H9 (cell line): ENCODE results near the gene CPA3. TPM values are rescaled to one million over a fixed set of nuclear protein-coding genes. Genes with fewer than 3 reads are reported as not detected.

Source experiments
- DNase-seq: peaks from one replicate; pipeline ENCODE4 v3.0.0-alpha.2; 2017
- H2AFZ ChIP-seq: one replicate; pipeline ENCODE4 v1.6.1; 2013; ENCODE audit warnings: mild to moderate bottlenecking, low read length, control low read depth, moderate library complexity
- H2AK5ac ChIP-seq: 2 replicates; pipeline ENCODE4 v1.6.1; 2013; ENCODE audit warnings: low read length, control low read depth, mixed read lengths; ENCODE audit not compliant: insufficient read length
- H2BK120ac ChIP-seq: one replicate; pipeline ENCODE4 v1.6.1; 2013; ENCODE audit warnings: low read depth, mild to moderate bottlenecking, low read length, control low read depth, inconsistent platforms; ENCODE audit not compliant: poor library complexity, severe bottlenecking
- H2BK12ac ChIP-seq: 2 replicates; pipeline ENCODE4 v1.6.1; 2013; ENCODE audit warnings: low read length, control low read depth, mixed read lengths, low read depth; ENCODE audit not compliant: insufficient read length
- H2BK15ac ChIP-seq: 2 replicates; pipeline ENCODE4 v1.6.1; 2013; ENCODE audit warnings: low read depth, low read length, control low read depth
- H2BK20ac ChIP-seq: one replicate; pipeline ENCODE4 v1.6.1; 2013; ENCODE audit warnings: low read depth, mild to moderate bottlenecking, low read length, control low read depth, inconsistent platforms; ENCODE audit not compliant: poor library complexity, severe bottlenecking
- H2BK5ac ChIP-seq: 2 replicates; pipeline ENCODE4 v1.6.1; 2013; ENCODE audit warnings: low read length, control low read depth, mixed read lengths; ENCODE audit not compliant: insufficient read length
- H3K14ac ChIP-seq: 2 replicates; pipeline ENCODE4 v1.6.1; 2013; ENCODE audit warnings: low read length, control low read depth; ENCODE audit not compliant: insufficient read depth
- H3K18ac ChIP-seq: 2 replicates; pipeline ENCODE4 v1.6.1; 2013; ENCODE audit warnings: low read depth, mild to moderate bottlenecking, mixed read lengths, low read length, control low read depth; ENCODE audit not compliant: insufficient read length
- H3K23ac ChIP-seq: 2 replicates; pipeline ENCODE4 v1.6.1; 2013; ENCODE audit warnings: low read length, control low read depth, mixed read lengths, low read depth; ENCODE audit not compliant: insufficient read length
- H3K23me2 ChIP-seq: 2 replicates; pipeline ENCODE4 v1.6.1; 2013; ENCODE audit warnings: low read depth, mild to moderate bottlenecking, mixed read lengths, low read length, control low read depth; ENCODE audit not compliant: insufficient read length, poor library complexity, severe bottlenecking
- H3K27ac ChIP-seq: 2 replicates; pipeline ENCODE4 v1.5.1; 2013; ENCODE audit warnings: low read length, control low read depth, mixed read lengths, low read depth; ENCODE audit not compliant: insufficient read length
- H3K27me3 ChIP-seq: 2 replicates; pipeline ENCODE4 v1.6.1; 2013; ENCODE audit warnings: low read length, control low read depth, inconsistent platforms; ENCODE audit not compliant: insufficient read depth
- H3K4ac ChIP-seq: 2 replicates; pipeline ENCODE4 v1.6.1; 2013; ENCODE audit warnings: low read depth, mild to moderate bottlenecking, control low read depth, inconsistent platforms, low read length, moderate library complexity
- H3K4me1 ChIP-seq: 2 replicates; pipeline ENCODE4 v1.6.1; 2013; ENCODE audit warnings: low read length, control low read depth, inconsistent platforms; ENCODE audit not compliant: insufficient read depth
- H3K4me2 ChIP-seq: 2 replicates; pipeline ENCODE4 v1.6.1; 2013; ENCODE audit warnings: low read length, control low read depth, mixed read lengths; ENCODE audit not compliant: insufficient read length, insufficient read depth
- H3K56ac ChIP-seq: 2 replicates; pipeline ENCODE4 v1.6.1; 2013; ENCODE audit warnings: low read depth, mild to moderate bottlenecking, mixed read lengths, low read length, control low read depth; ENCODE audit not compliant: insufficient read length
- H3K79me1 ChIP-seq: 2 replicates; pipeline ENCODE4 v1.6.1; 2013; ENCODE audit warnings: low read depth, mild to moderate bottlenecking, moderate library complexity, low read length, control low read depth, inconsistent platforms; ENCODE audit not compliant: insufficient read depth, poor library complexity, severe bottlenecking
- H3K79me2 ChIP-seq: 2 replicates; pipeline ENCODE4 v1.6.1; 2013; ENCODE audit warnings: low read length, control low read depth, inconsistent platforms; ENCODE audit not compliant: insufficient read depth
- H3K9ac ChIP-seq: 2 replicates; pipeline ENCODE4 v1.6.1; 2013; ENCODE audit warnings: low read length, control low read depth, mixed read lengths; ENCODE audit not compliant: insufficient read length; ENCODE audit errors: extremely low read depth
- H3K9me3 ChIP-seq: one replicate; pipeline ENCODE4 v1.6.1; 2013; ENCODE audit warnings: low read depth, low read length, inconsistent platforms; ENCODE audit not compliant: control insufficient read depth
- H3T11ph ChIP-seq: one replicate; pipeline ENCODE4 v1.6.1; 2013; ENCODE audit warnings: mild to moderate bottlenecking, low read length, control low read depth, inconsistent platforms
- H4K20me1 ChIP-seq: one replicate; pipeline ENCODE4 v1.6.1; 2013; ENCODE audit not compliant: control insufficient read depth, insufficient read length, insufficient read depth
- H4K5ac ChIP-seq: 2 replicates; pipeline ENCODE4 v1.6.1; 2013; ENCODE audit warnings: low read depth, mild to moderate bottlenecking, mixed read lengths, low read length, control low read depth; ENCODE audit not compliant: insufficient read length
- H4K8ac ChIP-seq: replicated peaks from 2 replicates; pipeline ENCODE4 v1.6.1; 2013; ENCODE audit warnings: low read length, control low read depth, mixed read lengths, low read depth; ENCODE audit not compliant: insufficient read length
- H4K91ac ChIP-seq: 2 replicates; pipeline ENCODE4 v1.6.1; 2013; ENCODE audit warnings: low read depth, mild to moderate bottlenecking, moderate library complexity, mixed read lengths, low read length, control low read depth; ENCODE audit not compliant: insufficient read length
- H3K27ac Mint-ChIP-seq, 3 experiments: 2 replicates in 2 of 3; 3 replicates in 1 of 3; pipeline ENCODE4 v1.8.0; 2020 to 2021; ENCODE audit warnings: mixed read lengths in 3 of 3, mild to moderate bottlenecking in 1 of 3, moderate library complexity in 1 of 3
- H3K27me3 Mint-ChIP-seq: 2 replicates; pipeline ENCODE4 v1.8.0; 2021; ENCODE audit warnings: low read depth, mild to moderate bottlenecking, moderate library complexity, mixed read lengths
- H3K36me3 Mint-ChIP-seq, 3 experiments: 2 replicates in 2 of 3; 3 replicates in 1 of 3; pipeline ENCODE4 v1.8.0; 2020 to 2021; ENCODE audit warnings: low read depth in 3 of 3, mixed read lengths in 3 of 3; ENCODE audit not compliant: insufficient read depth in 1 of 3
- H3K4me1 Mint-ChIP-seq, 2 experiments: 2 replicates each; pipeline ENCODE4 v1.8.0; 2020; ENCODE audit warnings: mixed read lengths in 2 of 2
- H3K4me3 Mint-ChIP-seq, 2 experiments: 2 replicates in 1 of 2; 3 replicates in 1 of 2; pipeline ENCODE4 v1.8.0; 2020 to 2021; ENCODE audit warnings: mild to moderate bottlenecking in 2 of 2, mixed read lengths in 2 of 2, moderate library complexity in 1 of 2
- H3K9me3 Mint-ChIP-seq, 2 experiments: 2 replicates in 1 of 2; 3 replicates in 1 of 2; pipeline ENCODE4 v1.8.0; 2020; ENCODE audit warnings: mild to moderate bottlenecking in 2 of 2, mixed read lengths in 2 of 2, moderate library complexity in 1 of 2
- WGBS: extraction: QIAGEN DNeasy Blood & Tissue Kit; methylation state at CpG from one replicate; pipeline ENCODE4 v1.1.7; 2013; ENCODE audit warnings: missing lambda C conversion rate, low lambda C conversion rate, mixed read lengths; ENCODE audit not compliant: insufficient read length; ENCODE audit errors: extremely low coverage; 5-methylcytosine and 5-hydroxymethylcytosine counted together
- total RNA-seq: library from RNA; stranded (reverse); gene quantifications from 2 replicates; pipeline ENCODE4 v1.2.1, GENCODE V29; 2021
- TF ChIP-seq, protein P1 (sequence below): fragments of 200-600 bp; sonication (generic); conservative IDR thresholded peaks from 3 replicates; pipeline ENCODE4 v1.8.0; 2021; ENCODE audit warnings: antibody characterized with exemption, mild to moderate bottlenecking

Gene CPA3
- total RNA-seq, 1 experiment from 2014 or later: not detected

- Histone ChIP-seq H3K56ac (no peak overlapping the region), H3K14ac (no peak overlapping the region), H3K4ac (no peak overlapping the region), H3K27ac (no peak overlapping the region), H3K4me1 (no peaks in the 10 kb centered on the region), H4K5ac (no peak overlapping the region), H4K91ac (no peak overlapping the region), H2BK120ac (no peak overlapping the region), H3K9ac (no peak overlapping the region), H3K79me2 (no peaks in the 10 kb centered on the region), H2BK15ac (no peak overlapping the region), H3K23ac (no peak overlapping the region), H3K18ac (no peak overlapping the region), H3T11ph (no peak overlapping the region), H2BK20ac (no peak overlapping the region), H2AFZ (no peak overlapping the region), H3K9me3 (no peaks in the 10 kb centered on the region), H3K23me2 (no peaks in the 10 kb centered on the region), H3K27me3 (no peaks in the 10 kb centered on the region), H2AK5ac (no peak overlapping the region), H3K79me1 (no peaks in the 10 kb centered on the region), H4K20me1 (no peaks in the 10 kb centered on the region), H2BK5ac (no peak overlapping the region), H2BK12ac (no peak overlapping the region), H4K8ac (no peak overlapping the region), H3K4me2 (no peak overlapping the region)
- H3K4me3 Mint-ChIP-seq: no peak overlapping the region
- no peaks in the 10 kb centered on the region for H3K9me3 Mint-ChIP-seq
- whole genome bisulfite sequencing: no CpG with 5 or more reads among the region's 7 CpGs
- no peaks in the 10 kb centered on the region for H3K27me3 Mint-ChIP-seq
- H3K36me3 Mint-ChIP-seq: no peaks in the 10 kb centered on the region
- TF ChIP-seq, protein P1, sequence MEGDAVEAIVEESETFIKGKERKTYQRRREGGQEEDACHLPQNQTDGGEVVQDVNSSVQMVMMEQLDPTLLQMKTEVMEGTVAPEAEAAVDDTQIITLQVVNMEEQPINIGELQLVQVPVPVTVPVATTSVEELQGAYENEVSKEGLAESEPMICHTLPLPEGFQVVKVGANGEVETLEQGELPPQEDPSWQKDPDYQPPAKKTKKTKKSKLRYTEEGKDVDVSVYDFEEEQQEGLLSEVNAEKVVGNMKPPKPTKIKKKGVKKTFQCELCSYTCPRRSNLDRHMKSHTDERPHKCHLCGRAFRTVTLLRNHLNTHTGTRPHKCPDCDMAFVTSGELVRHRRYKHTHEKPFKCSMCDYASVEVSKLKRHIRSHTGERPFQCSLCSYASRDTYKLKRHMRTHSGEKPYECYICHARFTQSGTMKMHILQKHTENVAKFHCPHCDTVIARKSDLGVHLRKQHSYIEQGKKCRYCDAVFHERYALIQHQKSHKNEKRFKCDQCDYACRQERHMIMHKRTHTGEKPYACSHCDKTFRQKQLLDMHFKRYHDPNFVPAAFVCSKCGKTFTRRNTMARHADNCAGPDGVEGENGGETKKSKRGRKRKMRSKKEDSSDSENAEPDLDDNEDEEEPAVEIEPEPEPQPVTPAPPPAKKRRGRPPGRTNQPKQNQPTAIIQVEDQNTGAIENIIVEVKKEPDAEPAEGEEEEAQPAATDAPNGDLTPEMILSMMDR: no peak
- H3K4me1 Mint-ChIP-seq: peaks cover 0 to 8% of the 10 kb centered on the region in 2 experiments; a peak in 1 of 4 replicates
- no peak for DNase-seq
- H3K27ac Mint-ChIP-seq: no peak overlapping the region
These were observed 73.8 kb downstream of the CPA3 start for GRCh38 chr3:148938936-148939335.
